ENCODE data around the gene GNB3.

GNB3 gene

DNA sequence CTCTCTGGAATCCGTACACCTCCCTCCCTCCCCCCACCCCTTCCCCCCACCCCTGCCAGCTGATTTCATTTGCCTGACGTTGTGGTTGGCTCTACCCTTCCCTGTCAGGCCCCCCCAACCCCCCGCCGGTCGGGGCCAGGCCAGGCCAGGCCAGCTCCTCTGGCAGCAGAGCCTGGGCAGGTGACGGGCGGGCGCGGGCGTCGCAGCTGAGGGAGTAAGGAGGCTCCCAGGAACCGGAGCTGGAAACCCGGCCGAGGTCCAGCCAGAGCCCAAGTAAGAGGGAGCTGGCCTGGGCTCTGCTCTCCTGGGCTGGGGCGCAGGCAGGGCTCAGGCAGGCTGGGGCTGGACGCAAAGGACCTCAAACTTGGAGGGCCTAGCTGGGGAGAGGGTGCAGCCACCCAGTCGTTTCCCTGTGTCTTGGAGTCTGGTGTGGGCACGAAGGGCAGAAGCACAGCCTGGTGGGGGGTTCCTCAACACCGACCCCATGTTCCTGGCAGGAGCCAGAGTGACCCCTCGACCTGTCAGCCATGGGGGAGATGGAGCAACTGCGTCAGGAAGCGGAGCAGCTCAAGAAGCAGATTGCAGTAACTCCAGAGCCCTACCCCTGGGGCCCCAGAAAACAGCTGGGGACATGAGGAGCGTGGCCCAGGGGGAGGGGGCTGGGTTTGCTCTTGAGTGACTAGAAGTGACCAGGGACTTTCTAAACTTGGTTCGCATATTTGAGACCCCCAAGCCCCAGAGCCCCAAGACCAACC lies at the start of gene GNB3:
TSS of gene GNB3 (plus strand) at position 165 of the 755 bp plus-strand sequence. CDS start at position 528, 363 bp downstream.
- no peak for DNase-seq (ENCODE audit: low spot score)

DNA sequence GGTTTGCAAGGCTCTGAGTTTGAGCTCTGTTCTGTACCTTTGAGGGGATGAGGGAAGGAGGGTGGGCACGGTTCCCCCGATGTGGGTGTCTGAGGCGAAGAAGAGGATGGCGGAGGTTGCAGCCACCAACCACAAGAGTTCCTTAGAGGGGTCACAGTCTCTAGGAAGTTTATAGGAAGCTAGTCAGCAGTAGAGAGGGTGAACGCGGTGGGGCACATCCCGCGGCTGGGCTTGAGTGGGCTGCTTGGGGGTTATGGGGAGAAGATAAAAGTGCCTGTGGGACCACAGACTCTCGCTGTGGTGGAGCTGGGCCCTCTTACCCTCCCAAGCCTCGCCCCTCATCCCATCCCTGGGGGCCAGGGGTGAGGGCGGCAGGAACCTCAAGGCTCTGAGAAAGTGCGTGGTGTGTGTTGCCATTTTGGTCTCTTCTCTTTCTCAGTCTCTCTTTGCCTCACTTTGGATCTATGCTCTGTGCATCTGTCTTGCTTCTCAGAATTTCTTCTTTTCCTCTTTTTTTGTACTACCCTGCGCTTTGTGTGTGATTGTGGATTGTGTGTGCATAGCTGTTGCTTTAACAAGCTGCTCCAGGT lies 48.7 kb upstream of the GNB3 start:
- DNase-seq (ENCODE audit: low spot score): no peak

DNA sequence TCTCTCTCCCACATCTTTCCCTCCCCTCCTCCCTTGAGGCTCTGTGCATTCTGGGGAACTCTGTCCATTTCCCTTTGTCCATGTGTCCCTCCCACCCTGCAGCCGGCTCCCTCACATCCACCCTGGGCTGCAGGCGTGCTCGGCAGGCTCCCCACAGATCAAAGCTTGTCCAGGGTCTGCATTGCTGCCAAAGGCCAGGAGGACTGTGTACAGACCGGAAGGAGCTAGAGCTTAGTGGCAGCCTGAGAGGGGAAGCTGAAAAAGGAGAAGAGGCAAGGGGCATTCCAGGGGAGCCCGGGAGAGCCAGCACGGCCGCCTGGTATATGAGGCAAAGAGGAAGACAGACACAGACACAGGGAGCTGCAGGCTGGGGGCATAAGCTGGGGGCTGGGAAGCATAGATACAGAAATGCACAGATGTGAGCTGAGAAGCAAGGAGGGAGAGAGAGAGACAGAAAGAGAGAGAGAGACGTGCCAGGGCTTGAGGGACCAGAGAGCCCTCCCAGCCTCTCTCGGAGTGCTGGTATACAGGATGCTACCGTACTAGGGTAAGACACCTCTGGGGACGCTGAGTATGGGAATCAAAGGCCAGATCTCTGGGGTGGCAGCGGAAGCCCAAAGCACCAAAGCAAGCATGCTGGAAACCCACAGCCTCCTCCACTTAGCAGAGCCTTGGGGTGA lies 48.1 kb upstream of the GNB3 start:
- DNase-seq (ENCODE audit: low spot score): no peak

DNA sequence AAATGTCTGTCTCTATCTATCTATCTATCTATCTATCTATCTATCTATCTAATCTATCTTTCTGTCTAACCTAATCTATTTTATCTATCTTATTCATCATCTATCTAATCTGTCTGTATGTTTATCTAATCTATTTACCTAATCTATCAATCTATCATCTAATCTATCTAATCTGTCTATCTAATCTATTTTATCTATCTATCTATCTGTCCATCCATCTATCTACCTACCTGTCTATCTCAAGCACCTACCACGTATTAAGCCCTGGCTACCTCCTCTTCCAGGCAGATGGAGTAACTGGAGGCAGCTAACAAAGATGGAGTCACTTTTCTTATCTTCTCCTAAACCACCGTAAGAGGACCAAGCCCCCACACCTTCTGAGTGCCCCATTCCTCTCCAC lies 45.6 kb upstream of the GNB3 start:
- no peak for DNase-seq (ENCODE audit: low spot score)

DNA sequence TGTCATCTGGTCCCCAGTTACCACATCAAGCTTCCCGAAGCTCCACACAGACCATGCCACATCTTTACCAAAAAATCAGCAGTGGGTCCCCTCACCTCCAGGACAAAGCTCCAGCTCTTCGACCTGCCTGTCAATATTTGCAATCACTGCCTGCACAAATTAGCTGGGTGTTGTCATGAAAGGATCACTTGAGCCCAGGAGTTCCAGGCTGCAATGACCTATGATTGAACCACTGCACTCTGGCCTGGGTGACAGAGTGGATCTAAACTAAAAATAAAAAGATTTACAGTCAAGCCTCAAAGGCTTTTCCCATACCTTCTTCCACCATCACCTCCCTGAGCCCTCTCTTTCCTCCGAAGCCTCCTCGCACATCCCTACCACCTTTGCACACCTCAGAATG lies 44.1 kb upstream of the GNB3 start:
- no peak for DNase-seq (ENCODE audit: low spot score)

DNA sequence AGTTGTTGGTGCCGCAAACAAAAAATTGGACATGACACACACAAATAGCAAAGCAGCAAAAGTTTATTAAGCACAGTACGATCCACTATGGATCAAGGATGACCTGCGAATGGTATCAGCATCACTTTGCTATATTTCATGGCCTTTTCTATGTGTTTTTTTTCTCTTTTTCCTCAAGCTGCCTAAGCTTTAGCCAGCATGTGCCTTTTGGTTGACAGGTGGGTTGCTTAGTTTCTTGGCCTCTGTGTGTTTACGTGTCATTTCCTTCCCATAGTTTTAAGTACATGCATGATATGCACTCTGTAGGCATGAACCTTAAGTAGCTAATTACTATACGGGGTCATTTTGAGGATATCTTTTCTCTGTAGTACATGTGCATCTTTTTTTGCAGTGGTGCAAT lies 41.6 kb upstream of the GNB3 start:
- no peak for DNase-seq (ENCODE audit: low spot score)

DNA sequence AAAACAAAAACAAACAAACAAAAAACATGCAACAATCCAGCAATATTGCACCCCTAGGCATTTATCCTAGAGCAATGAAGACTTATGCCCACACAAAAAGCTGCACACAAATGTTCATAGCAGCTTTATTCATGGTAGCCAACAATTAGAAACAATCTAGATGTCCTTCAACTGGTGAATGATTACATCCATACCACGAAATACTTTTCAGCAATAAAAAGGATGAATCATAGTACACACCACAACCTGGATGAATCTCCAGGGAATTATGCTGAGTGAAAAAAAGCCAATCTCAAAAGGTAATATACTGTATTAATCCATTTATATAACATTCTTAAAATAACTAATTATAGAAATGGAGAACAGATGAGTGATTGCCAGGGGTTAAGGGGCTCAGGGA lies 33.6 kb upstream of the GNB3 start:
- DNase-seq (ENCODE audit: low spot score): no peak

DNA sequence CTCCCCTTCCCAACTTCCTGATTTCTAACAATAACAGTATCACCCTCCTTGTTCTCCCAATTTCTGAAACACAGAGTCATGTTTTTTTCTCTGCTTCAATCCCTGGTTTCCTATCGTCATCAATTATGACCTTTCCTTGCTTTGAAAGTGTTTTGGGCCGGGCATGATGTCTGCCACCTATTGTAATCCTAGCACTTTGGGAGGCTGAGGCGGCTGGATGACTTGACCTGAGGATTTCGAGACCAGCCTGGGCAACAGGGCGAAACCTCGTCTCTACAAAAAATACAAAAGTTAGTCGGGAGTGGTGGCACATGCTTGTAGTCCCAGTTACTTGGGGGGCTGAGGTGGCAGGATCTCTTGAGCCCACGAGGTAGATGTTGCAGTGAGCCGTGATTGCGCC lies 31.7 kb upstream of the GNB3 start:
- no peak for DNase-seq (ENCODE audit: low spot score)

DNA sequence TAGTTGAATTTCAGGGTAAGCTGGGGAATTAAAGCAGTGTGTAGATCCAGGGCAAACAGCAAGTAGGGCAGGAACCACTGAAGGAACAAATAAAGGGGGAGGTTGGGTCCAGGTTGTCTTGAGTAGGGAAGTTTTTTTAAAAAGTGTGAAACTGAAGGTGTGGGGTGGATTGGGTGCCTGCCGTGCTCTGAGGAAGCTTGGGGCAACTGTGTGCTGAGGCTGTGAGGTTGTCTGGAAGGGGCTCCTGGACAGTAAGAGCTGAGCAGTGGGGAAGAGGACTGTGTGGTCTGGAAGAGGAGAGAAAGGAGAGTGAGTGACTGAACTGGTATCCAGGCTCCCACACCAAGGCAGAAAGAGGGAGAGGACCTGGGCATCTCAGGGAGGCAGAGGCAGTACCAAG lies 30.0 kb upstream of the GNB3 start:
- no peak for DNase-seq (ENCODE audit: low spot score)

DNA sequence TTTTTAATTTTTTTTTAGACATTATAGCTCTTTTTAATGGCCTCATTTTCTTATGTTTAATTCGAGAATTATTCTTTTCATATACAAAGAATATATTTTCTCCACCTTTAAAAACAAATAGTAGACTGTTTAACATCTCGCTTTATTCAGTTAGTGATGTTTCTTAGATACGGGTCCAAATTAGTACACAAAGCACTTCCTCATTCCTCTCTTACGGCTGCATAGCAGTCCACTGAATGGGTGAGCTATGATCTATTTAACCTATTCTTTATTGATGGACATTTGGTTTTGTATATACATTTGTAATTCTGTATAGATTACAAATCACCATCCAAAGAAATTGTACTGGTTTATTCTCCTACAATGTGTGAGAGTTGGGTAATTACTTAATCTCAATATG lies 27.4 kb upstream of the GNB3 start:
- no peak for DNase-seq (ENCODE audit: low spot score)

DNA sequence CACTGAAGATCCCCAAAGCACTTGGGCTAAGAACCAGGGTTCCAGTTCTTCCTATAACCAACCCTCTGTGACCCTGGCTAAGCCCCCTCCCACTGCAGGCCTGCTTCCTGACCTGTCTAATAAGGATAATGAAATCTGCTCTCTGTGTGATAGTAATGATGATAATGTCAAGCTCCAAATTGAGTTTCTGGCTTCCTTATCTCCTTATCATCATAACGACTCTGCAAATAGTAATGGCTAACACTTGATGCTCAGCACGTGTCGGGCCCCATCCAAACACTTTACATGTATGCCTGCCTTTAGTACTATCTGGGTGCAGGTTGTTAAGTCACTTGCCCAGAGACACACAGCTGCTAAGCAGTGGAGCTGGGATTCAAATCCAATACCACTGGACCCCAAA lies 24.1 kb upstream of the GNB3 start:
- DNase-seq (ENCODE audit: low spot score): no peak

DNA sequence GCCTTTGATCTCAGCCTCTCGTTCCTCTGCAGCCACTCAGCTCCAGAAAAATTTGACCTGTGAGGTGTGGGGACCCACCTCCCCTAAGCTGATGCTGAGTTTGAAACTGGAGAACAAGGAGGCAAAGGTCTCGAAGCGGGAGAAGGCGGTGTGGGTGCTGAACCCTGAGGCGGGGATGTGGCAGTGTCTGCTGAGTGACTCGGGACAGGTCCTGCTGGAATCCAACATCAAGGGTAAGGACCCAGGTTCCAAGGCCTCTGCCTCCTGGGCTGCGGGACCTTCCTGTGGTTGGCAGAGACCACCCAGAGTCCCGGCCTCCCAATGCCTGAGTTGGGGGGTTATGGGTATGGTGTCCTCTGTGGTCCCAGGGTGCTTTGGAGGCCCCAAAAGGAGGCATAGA lies 23.6 kb upstream of the GNB3 start:
- no peak for DNase-seq (ENCODE audit: low spot score)

DNA sequence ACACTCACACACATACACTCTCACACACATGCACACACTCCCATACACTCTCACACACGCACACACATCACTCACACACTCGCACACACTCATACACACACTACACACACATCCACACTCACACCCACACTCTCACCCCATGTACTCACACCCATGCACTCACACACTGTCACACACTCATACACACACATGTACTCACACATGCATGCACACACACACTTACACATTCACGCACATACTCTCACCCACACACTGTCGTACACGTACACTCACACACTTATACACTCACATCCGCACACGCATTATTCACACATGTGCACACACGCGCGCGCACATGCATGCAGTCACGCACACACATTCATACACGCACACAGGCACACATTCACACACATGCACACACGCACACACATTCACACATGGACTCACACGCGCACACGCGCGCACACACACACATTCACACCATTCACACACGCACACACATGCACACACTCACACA lies 23.0 kb upstream of the GNB3 start:
- no peak for DNase-seq (ENCODE audit: low spot score)

DNA sequence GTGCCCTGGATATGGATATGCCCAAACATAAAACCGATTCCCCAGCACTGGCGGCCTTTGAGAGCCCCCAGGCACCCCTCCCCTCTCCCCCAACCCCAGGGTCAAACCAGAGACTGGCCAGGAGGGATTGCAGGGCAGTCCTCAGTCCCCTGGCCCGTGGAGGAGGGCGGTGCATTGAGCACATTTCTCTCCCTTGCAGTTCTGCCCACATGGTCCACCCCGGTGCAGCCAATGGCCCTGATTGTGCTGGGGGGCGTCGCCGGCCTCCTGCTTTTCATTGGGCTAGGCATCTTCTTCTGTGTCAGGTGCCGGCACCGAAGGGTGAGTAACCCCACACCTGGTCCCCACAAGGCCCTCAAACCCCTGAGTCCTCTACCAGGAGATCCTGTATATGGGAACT lies 22.5 kb upstream of the GNB3 start:
- DNase-seq (ENCODE audit: low spot score): no peak

DNA sequence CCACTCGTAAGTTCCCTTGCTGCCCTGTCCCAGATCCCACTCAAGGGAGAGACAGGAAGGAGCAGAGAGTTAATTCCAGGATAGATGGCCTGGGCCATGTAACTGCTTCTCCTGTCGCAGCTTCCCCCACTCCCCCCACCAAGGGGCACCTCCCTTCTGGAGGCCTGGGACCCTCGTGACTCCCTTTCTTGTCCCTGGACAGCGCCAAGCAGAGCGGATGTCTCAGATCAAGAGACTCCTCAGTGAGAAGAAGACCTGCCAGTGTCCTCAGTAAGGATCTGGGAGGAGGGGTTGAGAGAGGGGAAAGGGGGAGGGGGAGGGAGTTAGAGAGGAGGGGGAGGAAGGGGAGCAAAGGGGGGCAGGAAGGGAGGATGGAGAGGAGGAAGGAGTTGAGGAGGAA lies 22.1 kb upstream of the GNB3 start:
- DNase-seq (ENCODE audit: low spot score): no peak

DNA sequence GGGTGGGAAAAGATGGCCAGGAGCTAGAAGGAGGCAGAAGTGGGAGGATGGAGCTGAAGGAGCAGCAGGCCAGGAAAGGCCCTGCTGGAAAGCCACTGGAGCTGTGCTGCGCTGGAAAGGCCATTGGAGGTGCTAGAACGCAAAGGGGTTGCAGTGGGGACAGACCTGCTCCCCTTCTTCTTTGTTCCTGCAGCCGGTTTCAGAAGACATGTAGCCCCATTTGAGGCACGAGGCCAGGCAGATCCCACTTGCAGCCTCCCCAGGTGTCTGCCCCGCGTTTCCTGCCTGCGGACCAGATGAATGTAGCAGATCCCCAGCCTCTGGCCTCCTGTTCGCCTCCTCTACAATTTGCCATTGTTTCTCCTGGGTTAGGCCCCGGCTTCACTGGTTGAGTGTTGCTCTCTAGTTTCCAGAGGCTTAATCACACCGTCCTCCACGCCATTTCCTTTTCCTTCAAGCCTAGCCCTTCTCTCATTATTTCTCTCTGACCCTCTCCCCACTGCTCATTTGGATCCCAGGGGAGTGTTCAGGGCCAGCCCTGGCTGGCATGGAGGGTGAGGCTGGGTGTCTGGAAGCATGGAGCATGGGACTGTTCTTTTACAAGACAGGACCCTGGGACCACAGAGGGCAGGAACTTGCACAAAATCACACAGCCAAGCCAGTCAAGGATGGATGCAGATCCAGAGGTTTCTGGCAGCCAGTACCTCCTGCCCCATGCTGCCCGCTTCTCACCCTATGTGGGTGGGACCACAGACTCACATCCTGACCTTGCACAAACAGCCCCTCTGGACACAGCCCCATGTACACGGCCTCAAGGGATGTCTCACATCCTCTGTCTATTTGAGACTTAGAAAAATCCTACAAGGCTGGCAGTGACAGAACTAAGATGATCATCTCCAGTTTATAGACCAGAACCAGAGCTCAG lies 21.4 kb upstream of the GNB3 start:
- no peak for DNase-seq (ENCODE audit: low spot score)

DNA sequence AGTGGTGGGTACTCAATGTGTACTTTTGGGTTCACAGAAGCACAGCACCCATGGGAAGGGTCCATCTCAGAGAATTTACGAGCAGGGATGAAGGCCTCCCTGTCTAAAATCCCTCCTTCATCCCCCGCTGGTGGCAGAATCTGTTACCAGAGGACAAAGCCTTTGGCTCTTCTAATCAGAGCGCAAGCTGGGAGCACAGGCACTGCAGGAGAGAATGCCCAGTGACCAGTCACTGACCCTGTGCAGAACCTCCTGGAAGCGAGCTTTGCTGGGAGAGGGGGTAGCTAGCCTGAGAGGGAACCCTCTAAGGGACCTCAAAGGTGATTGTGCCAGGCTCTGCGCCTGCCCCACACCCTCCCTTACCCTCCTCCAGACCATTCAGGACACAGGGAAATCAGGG lies 20.6 kb upstream of the GNB3 start:
- DNase-seq (ENCODE audit: low spot score): no peak

DNA sequence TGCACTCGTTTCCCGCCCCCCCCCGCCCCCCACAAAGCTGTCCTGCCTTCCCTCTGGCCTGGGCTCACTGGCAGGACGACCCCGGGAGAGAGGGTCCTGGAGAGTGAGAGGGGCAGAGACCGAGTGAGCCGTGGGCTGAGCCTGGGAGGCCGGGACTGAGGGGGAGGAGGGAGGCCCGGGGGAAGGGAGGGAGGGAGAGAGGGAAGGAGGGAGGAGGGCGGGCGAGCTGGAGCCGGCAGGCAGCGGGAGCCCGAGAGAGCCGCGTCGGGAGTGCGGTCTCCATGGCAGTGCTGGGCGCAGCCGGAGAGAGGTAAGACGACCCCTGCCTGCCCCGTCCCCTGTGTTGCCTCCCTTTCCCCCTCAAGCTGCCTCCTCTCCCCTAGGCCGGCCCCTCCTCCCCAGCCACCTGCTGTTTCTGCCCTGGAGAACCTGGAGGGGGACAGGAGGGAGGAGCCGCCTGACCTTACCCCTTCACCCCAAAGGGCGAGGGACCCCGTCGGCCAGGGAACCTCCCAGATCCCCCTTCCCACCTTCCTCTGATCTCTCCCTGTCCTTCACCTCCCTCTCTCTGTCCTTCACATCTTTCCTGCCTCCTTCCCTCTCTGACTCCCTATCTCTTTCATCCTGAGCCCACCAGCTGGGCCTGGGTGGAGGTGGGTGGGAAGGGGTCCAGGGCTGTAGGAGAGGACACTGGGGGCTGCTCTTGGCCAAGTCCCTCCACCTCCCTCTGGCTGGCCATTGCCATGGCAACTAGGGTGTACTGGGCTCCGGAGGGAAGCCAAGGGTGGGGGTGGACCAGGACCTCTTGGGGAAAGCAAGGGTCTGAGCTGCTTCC lies 18.9 kb upstream of the GNB3 start, which contains the start of gene GPR162:
TSS of gene GPR162 (plus strand) at position 231 of the 835 bp plus-strand sequence. CDS start 2,078 bp downstream, outside the sequence.
- no peak for DNase-seq (ENCODE audit: low spot score)

DNA sequence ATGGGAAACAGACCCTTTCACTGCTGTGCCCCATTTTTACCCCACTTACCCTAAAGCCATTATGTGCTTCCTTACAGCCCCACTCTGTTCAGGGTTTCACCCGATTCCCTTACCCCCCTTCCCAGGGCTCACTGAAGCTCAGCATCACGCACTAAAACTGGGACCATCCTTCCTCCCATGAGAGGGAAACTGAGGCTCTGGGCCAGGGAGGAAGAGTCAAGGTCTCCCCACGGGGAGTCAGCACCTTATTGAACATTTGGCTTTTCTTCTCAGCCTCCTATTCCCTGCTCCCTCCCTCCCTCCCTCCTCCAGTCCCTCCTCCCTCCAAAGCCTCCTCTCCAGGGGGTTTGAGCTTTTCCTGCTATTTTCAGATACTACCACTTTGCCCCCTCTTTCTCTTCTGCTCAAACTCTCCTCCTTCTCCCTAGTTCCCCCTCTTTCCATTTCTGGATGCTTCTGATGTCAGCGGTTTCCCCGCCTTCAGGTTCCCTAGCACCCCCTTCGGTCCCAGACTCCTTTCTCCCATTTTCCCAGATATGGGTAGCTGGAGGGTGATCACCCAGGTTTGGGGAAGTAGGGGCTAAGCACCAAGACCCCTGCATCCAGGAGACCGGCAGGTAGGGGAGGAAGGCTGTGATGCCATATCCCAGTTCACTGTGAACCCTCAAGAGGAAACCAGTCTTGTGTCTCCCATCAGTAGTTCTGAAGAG lies 18.1 kb upstream of the GNB3 start:
- no peak for DNase-seq (ENCODE audit: low spot score)

Data from COLO829 (cell line).